DMS114 treated with DMSO at 0.1 percent for 48 hours (cell line): ENCODE data around the gene SLC6A6.

Source experiments
- DNase-seq: peaks from one replicate; lab custom pipeline; 2025; ENCODE audit not compliant: unreplicated experiment; lab: John Stamatoyannopoulos, UW

SLC6A6 gene

DNA sequence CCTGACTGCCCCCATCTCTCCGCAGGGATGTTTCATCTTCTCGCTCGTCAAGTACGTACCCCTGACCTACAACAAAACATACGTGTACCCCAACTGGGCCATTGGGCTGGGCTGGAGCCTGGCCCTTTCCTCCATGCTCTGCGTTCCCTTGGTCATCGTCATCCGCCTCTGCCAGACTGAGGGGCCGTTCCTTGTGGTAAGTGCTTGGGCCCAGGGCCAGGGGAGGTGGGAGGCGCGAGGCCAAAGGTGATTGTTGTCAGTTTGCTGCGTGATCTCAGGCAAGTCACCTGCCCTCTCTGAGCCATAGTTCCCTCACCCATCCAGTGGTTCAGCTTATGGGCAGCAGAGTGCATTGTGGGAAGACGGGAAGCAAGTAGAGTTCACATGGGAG lies 79.2 kb downstream of the SLC6A6 start:
- no peak for DNase-seq

DNA sequence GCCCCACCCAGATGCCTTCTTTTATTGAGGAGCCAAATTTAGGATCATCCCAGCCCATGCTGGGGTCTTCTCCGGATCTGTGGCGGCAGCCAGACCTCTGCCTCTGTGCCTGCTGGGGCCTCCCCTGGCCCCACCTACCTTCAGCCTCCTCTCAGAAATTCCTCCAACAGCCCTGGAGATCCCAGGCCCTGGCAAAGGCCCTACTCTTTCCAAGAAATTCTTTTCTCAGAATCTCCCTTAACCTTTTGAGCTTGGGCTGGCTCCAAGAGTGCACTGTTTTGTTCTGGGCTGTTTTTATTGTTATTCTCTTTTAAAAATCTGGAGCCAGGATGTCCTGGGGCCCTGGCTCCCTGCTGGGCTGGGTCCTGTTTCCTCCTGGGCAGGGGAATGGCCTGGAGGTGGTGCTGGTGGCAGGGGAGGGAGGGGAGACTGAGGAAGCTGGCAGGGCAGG lies 79.9 kb downstream of the SLC6A6 start:
- DNase-seq, result no peak

DNA sequence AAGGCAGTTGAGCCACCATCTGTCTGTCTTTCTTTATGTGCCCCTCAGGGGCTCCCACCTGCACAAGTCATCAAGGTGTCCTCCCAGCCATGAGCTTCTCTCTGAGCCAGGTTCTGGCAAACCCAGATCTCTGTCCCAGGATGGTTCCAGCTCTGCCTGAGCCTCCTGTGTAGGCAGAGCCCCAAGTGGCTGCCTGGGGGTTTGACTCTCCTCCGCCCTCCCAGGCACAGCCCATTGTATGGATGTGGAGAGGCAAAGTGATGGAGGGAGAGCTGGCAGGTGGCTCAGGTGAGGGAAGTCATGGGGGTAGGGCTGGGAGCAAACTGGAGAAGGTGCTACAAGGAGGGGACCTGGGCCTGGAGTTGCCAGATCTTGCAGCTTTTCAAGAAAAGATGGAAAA lies 80.9 kb downstream of the SLC6A6 start:
- no peak for DNase-seq

DNA sequence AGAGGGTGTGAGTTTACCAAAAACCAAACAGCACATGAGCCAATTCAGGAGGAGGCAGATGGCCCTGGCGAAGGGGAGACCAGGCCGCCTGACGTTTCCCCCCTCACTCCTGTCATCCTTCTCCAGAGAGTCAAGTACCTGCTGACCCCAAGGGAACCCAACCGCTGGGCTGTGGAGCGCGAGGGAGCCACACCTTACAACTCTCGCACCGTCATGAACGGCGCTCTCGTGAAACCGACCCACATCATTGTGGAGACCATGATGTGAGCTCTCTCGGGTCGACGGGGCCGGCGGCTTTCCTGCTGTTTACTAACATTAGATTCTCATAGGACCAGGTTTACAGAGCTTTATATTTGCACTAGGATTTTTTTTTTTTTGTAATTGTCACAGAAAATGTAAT lies 82.3 kb downstream of the SLC6A6 start:
- no peak for DNase-seq

DNA sequence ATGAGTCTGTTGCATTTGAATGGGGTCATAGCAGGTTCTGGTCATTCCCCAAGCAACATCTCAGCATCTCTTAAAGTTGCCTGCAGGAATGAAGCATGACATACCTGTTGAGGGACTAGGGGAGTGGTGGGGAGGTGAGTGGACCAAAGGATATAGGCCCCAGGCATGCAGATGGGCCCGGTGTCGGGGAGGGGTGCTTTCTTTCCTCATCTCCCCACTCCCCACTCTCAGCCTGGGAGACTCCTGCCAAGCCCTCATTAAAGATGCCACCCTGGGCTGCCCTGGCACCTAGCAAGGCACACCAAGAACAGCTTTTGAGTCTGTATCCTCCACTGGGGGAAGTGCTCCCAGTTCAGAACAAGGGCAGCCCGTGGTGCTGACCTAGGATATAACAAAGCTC lies 83.6 kb downstream of the SLC6A6 start:
- DNase-seq, result no peak

DNA sequence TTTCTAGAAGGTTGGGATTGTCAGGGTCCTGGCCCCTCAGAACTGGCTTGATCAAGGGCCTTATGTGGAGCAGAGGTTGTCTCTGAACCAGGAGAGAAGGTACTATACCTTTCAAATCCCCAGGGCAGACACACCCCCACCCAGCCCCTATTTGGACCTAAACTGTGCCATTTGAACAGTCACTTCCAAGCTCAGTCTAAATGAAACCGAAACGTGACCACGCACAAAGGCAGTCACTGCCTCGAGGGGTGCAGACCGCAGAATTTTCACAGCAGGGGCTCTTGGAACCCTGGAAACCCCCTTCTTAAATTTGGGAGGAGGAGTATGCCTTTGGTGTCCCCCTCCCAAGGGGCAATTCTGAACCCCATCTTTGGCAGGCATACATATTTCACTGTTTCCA lies 84.1 kb downstream of the SLC6A6 start:
- DNase-seq, result no peak

DNA sequence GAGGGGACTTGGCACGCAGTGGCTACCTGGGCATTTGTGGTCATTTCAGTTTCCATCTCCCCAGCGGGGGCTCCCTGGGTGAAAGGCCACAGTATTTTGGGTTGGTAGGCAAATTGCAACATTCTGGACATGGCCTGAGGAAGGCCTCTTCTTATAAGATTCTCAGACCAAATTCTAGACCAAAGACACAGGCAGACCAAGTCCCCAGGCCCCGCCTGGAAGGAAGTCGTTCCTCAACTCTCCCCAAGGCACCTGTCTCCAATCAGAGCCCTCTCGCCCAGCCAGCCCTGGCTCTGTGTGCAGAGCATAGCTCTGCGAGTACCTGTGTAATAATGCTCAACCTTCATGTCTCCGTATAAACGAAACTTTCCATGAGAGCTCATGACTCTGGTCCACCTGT lies 84.7 kb downstream of the SLC6A6 start:
- DNase-seq, result no peak

DNA sequence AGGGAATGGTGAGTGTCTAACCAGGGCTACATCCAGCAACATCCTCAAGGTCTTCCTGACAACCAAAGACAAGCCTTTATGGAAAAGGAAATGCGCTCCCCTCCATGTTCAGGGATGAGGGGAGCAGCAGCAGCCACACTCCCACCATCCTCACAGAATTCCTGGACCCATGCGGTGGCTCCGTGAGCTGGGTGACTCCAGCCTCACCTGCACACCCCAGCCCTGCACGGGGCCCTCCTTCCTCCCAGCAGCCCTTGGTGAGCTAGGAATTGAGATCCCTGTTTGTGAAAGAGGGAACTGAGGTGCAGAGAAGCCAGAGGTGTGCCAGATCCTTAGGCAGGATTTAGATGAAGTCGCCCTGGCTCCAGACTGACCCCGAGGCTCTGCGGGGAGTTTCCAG lies 85.4 kb downstream of the SLC6A6 start:
- DNase-seq, result no peak

DNA sequence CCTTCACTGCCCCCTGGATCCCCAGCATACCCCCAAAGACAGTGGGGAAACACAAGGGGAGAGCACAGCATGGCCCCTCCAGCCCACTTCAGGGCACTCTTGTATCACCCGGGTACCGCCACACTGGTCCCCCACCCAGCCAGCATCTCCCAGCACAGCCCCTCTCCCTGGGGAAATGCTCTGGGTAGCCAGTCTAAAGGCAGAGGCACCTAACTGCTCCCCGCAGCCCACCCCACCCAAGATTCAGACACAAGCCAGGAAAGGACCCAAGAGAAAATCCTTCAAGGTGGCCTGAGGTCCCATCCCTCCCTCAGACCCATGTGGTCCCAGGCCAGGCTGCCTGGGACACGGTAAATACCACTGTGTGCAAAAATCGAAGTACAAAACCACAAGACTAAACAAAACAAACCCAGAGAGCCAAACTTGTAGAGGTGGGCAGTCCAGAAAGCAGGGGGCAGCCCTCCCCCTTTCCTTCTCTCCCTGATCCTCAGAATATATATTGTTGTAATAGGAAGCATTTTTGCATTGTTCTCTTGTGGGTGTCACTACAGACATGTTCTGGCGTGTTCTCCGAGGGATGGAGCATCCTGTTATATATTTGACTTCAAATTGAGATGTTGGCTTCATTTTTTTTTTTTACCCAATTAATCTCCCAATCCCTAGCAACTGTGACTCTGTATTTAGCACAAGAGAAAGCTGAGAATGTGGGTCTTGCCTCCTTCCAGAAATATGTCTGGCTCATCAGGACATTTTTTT lies 86.1 kb downstream of the SLC6A6 start:
- no peak for DNase-seq

DNA sequence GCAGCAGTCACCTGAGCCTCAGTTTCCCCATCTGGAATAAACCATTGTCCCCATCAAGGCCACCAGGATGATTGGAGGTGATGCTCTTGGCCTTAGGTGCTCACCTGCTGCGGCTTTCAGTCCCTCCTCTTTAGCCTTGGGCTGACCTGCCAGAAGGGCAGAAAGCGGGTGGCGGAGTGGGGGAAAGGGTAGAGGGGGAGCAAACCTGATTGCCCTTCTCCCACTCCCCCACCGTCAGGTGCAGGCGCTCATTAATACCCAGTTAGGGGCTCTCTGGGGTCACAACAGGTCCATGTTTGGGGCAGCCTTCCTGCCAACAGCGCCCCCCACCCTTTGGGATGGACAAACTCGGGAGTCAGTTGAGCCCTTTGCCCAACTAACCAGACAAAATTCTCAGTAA lies 87.2 kb downstream of the SLC6A6 start:
- DNase-seq, result no peak

DNA sequence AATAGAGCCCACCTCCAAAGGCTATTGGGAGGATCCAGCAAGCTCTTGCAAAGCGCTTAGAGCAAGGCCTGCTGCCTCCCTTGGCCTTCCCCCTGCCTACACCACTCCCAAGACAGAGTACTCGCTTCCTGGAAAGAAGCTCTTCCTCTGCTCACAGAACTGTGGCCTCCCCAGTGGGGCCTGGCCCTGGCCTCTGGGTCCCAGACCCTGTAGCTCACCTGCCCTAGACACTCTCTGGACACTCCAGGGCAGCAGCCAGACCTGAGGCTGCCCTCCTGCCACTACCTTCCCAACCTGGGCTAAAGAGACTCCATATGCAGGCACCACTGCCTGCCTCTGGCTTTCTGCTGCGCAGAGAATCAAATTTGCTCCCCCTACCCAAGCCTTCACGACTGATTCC lies 87.8 kb downstream of the SLC6A6 start:
- DNase-seq, result no peak

DNA sequence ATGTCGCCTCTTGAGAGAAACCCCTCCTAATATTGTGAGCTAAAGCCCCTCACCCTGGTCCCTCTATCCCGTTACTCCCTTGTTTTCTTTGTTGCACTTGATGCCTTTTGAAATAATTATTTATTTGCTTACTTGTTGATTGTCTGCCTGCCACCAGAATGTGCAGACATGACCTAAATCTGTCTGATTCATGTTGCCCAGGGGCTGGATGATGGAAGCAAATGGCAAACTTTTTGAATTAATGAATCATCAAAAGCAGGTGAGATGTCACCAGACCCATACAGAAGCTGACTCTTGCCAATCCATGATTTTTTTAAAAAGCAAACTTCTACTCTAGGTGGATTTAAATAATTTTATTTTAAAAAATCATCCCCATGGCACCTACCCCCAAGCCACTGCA lies 88.4 kb downstream of the SLC6A6 start:
- no peak for DNase-seq

DNA sequence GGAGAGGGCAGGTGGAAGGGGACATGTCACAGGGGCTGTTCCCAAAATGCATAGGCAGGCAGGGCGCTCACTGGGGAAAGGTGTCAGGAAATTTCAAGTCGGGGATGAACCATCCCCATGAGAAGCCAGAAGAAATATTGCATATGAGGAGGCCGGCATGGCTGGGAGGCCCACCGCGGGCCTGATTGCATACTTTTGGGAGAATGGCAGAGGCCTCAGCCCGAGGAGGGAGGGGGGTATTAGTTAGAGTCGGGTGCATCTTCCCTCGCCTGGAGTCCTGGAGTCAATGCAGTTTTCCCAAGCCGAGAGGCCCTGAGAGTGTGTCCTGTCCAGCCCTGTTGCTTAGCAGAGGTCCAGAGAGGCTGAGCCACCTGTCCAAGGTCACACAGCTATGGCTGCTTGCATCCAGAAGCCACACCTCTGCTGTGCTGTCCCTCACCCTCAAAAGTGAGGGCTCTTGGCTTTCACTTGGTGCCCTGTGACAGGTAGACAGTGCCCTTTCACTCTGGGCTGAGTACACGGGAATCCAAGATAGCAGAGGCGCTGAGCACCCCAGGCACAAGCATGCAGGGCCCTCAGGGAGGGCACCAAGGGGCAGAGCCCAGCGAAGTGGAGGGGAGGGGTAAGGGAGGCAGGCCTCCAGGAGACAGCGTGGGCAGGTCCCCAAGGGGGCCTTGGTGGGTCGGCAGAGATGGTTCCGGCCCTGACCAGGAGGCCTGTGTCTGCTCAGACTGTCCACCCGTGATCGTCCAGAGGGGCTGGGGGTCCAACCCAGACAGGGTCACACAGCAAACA lies 89.2 kb downstream of the SLC6A6 start:
- no peak for DNase-seq

DNA sequence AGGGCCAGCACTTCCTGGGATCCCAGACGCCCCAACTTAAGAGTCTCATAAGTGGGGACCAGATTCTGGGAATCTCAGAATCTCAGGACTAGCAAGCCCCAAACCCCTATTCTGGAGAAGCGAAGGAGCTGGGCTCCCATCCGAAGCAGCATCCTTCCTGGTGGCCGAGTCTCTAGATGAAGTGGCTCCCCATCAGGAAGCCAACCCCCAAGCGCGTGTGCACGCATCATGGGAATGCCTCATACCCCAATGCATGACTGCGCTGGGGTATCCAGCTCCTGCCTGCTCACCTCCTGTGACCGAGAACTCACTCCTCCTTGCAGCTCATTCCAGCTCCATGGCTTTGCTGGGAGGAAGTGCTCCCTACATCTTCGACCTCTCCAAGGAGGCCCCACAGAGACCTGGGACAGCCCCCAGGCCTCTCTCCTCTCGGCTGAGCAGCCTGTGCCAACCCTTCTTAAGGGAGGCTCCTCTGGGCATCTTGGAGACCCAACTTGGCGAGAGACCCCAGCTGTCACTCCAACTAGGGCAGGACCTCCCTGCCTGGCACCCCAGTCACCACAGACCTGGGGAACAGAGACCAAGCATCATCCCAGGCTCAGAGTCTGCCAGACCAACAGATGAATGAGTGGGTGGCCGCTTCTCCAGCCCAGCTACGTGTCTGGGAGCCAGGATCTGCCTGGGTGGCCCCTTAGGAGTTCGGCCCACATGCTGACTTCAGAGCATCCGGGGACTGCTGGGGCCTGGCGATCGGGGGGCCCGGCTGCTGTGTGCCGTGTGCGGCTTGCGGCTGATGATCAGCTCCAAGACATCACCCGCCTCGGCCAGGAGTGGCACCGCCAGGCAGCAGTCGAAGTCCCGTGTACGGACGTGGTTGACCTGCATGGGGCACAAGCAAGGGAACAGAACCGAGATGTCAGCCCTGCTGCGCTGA lies 90.8 kb downstream of the SLC6A6 start:
- DNase-seq, result no peak

DNA sequence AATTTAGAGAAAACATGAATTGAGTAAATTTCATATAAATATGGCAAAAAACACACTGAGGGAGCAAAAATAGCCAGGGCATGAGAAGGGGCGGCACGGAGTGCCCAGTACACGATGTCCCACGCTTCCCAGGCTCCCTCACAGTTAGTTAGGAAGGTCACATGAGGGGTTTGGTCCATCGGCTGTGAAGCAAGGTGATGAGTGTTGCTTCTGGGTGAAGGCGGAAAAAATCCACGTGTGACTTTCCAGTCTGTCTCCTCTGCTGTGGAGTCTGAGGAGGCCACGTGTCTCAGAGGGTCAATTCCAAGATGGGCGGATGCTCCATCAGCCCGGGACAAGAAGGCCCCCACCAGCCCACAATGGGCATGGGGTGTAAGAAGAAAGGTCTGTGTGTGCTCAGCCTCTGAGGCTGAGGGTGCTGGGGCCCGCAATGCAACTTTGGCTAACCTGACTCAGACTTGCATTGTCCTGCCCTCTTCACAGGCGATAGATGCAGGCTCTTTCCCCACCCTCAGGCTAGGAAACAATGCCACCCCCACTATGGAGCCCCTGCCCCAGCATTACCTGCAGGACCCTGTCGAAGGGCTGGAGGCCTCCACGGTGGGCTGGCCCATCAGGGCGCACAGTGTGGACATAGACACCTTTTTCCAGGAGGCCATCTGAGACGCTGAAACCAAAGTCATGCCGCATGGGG lies 92.0 kb downstream of the SLC6A6 start:
- no peak for DNase-seq

DNA sequence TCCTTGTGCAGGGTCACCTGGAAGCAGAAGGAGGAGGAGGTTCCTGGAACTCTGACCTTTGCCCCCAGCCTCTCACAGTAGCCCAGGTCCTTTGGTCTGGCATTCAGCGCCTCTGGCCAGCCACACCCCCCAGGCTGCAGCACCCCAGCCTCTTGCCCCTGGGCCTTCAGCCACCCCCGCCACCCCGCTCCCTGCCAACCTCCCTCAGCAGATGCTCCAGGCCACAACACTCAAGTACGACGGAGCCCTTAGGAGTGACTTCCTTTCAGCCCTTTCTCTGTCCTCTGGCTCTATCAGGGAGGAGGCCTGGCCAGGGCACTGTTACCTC lies 92.5 kb downstream of the SLC6A6 start:
- no peak for DNase-seq

DNA sequence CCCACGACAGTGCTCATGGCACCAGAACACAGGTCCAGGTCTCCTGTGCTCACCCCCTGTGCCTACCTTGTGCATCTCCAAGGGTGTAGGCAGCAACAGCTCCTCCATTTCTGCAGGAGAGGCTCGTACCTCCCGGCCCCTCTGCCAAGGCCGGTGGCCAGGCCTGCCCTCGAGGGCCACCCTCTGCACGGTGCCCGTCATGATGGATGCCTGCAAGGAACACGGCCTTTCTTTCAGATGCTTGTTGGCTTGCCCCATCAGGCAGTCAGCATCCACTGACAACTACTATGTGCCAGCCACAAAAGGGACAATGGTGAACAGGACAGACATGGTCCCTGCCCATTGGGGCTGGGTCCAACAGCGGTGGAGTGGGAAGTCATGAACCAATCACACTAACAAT lies 93.9 kb downstream of the SLC6A6 start:
- DNase-seq, result no peak

DNA sequence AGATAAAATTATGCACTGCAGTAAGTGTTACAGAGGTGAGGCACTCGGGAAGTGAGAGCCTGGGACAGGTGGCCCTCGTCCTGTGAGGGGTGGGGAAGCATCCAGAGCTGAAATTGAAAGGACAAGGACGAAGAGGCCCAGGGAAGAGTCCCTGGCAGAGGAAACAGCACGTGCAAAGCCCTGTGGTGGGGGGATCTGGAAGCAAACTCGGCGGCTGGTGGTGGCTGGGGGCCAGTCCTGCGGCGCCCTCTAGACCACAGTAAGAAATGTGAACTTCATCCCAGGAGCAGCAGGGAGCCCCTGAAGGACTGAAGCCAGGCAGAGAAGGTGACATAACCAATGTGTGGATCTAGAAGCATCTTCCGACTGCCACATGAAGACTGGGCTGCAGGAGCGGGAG lies 94.9 kb downstream of the SLC6A6 start:
- no peak for DNase-seq

DNA sequence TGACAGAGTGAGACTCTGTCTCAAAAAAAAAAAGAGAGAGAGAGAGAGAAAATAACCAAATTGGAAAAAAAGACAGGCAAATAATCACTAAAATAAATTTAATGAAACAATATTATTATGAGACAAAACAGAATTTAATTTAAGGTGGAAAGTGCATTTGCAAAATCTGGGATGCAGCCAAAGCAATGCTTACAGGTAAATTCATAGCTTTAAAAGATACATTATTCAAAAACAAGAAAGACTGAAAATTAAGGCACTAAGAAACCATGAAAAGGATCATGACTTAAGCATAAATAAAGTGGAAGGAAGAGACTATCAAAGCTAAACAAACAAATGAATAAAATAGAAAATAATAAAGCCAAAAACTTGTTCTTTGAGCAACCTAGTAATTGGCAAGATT lies 100.1 kb downstream of the SLC6A6 start:
- no peak for DNase-seq

DNA sequence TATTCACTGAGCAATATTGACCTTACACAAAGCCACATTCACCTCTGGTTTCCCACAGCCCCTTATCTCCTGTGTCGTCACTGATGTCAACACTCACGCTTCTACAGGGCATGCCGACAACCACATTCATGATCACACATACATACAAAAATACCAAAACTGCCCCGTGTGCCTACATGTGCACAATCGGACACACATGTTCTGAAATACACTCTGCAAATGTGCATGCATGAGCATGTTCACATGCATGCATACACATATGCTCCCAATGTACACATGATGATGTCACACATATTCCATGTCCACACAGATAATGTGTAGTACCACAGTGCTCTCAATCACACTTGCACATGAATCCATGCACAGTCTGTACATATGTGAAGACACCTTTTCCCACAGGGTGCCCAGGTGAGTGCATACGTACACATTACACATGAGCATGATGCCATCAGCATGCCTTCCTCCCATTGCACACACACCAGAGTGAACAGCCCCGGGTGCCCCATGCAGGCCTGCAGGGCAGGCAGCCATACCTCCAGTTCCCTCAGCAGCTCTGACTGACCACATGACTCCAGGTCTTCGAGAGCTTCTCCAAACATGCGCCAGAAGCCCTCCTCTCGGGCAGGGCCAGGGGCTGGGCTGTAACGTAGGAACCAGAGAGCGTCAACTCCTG lies 100.8 kb downstream of the SLC6A6 start:
- DNase-seq, result no peak

DNA sequence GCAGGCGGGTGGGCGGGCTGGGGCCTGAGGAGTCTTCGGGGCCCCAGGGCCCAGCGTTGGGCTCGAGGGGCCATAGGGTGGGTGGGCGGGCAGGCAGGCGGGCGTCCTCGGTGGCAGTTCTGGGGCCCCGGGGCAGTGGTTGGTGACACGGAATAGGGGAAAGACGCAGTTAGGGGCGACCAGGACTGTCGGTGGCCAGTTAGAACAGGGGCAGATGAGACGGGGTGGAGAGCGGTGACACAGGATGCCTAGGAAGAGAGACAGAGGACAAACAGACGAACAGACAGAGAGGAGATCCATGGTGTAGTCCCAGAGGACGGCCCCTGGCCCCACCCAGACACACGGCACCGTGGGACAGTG lies 101.3 kb downstream of the SLC6A6 start:
- DNase-seq, result no peak
